Calu3 (cell line): ENCODE measurements around the gene TCHH. TPM values are rescaled to one million over a fixed set of nuclear protein-coding genes. Genes with fewer than 3 reads are reported as not detected.

ENCODE experiments used
- BruUV-seq: library from RNA; stranded (reverse); fragments of 400-500 nt; replicated peaks from 2 replicates; lab custom pipeline; 2021; lab: Mats Ljungman, UMichigan
- CTCF ChIA-PET: fragments of 300-600 bp; sonication (Branson Sonifier 250); formaldehyde crosslinking; loops from one replicate; lab custom pipeline; 2022; ENCODE audit warnings: antibody characterized with exemption; lab: Charles Lee
- DNase-seq: peaks from one replicate; pipeline ENCODE4 v3.0.0; 2022
- H3K27ac Mint-ChIP-seq: one replicate; pipeline ENCODE4 v1.8.0; 2022; ENCODE audit warnings: mixed read lengths; ENCODE audit not compliant: unreplicated experiment
- H3K27me3 Mint-ChIP-seq: one replicate; pipeline ENCODE4 v1.8.0; 2022; ENCODE audit warnings: mixed read lengths; ENCODE audit not compliant: unreplicated experiment
- H3K36me3 Mint-ChIP-seq: one replicate; pipeline ENCODE4 v1.8.0; 2022; ENCODE audit warnings: mild to moderate bottlenecking, moderate library complexity, mixed read lengths; ENCODE audit not compliant: insufficient read depth, unreplicated experiment
- H3K4me1 Mint-ChIP-seq: one replicate; pipeline ENCODE4 v1.8.0; 2022; ENCODE audit warnings: mild to moderate bottlenecking, low read depth, mixed read lengths; ENCODE audit not compliant: unreplicated experiment
- H3K4me3 Mint-ChIP-seq: one replicate; pipeline ENCODE4 v1.8.0; 2022; ENCODE audit warnings: mild to moderate bottlenecking, low read depth, moderate library complexity, mixed read lengths; ENCODE audit not compliant: unreplicated experiment
- H3K9me3 Mint-ChIP-seq: one replicate; pipeline ENCODE4 v1.8.0; 2022; ENCODE audit warnings: low read depth, mixed read lengths; ENCODE audit not compliant: unreplicated experiment
- intact Hi-C: fragments of 100-400 bp; cut with micrococcal nuclease; formaldehyde crosslinking; loops from one replicate; pipeline ENCODE4 v1.10.0; 2022; ENCODE audit not compliant: unreplicated experiment
- total RNA-seq: library from RNA; stranded (reverse); gene quantifications from 2 replicates; pipeline ENCODE4 v1.2.3, GENCODE V29; 2022
- TF ChIP-seq, protein P1 (sequence below): fragments of 200-600 bp; IDR thresholded peaks from one replicate; pipeline ENCODE4 v1.8.0; 2022; ENCODE audit warnings: antibody characterized with exemption; ENCODE audit not compliant: unreplicated experiment

The TCHH gene
- total RNA-seq, 1 experiment from 2014 or later = 0.07 TPM

DNA sequence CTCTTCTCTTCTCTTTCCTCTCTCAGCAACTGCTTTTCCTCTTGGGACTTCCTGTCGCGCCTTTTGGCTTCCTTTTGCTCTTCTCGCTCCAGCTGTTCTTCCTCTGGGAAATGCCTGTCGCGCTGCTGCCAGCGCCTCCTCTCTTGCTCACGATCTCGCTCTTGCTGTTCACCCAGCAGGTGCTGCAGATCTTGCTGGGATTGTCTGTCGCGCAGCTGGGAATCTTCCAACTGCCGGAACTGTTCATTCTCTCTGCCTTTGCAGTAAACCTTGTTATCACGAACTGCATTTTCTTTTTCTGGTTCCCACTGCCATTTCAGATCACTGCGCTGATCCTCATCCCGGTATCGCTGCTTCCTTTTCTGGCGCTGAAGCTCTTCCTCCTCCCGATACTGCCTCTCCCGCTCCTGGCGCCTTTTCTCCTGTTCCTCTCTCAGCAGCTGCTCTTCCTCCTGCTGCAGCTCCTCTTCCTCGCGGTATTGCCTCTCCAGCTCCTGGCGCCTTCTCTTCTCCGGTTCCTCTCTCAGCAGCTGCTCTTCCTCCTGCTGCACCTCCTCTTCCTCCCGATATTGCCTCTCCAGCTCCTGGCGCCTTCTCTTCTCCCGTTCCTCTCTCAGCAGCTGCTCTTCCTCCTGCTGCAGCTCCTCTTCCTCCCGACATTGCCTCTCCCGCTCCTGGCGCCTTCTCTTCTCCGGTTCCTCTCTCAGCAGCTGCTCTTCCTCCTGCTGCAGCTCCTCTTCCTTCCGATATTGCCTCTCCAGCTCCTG lies 5.8 kb downstream of the TCHH start:
- intact Hi-C loops = no loop called here
- Mint-ChIP-seq H3K36me3 (no peaks in the 10 kb centered on the region), H3K9me3 (no peaks in the 10 kb centered on the region), H3K27me3 (peaks cover 12% of the 10 kb centered on the region), H3K4me3 (no peak overlapping the region), H3K4me1 (peaks cover 13% of the 10 kb centered on the region), H3K27ac (no peak overlapping the region)
- CTCF ChIA-PET = interaction anchor here (0.9 to 1.5 kb wide), 5 partner anchors 33 to 447 kb away, joined by 3 to 6 read pairs (median 4); no protein-coding TSS in a partner anchor
- TF ChIP-seq, protein P1, sequence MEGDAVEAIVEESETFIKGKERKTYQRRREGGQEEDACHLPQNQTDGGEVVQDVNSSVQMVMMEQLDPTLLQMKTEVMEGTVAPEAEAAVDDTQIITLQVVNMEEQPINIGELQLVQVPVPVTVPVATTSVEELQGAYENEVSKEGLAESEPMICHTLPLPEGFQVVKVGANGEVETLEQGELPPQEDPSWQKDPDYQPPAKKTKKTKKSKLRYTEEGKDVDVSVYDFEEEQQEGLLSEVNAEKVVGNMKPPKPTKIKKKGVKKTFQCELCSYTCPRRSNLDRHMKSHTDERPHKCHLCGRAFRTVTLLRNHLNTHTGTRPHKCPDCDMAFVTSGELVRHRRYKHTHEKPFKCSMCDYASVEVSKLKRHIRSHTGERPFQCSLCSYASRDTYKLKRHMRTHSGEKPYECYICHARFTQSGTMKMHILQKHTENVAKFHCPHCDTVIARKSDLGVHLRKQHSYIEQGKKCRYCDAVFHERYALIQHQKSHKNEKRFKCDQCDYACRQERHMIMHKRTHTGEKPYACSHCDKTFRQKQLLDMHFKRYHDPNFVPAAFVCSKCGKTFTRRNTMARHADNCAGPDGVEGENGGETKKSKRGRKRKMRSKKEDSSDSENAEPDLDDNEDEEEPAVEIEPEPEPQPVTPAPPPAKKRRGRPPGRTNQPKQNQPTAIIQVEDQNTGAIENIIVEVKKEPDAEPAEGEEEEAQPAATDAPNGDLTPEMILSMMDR = no peak
- BruUV-seq = no TSS peak
- DNase-seq = no peak

DNA sequence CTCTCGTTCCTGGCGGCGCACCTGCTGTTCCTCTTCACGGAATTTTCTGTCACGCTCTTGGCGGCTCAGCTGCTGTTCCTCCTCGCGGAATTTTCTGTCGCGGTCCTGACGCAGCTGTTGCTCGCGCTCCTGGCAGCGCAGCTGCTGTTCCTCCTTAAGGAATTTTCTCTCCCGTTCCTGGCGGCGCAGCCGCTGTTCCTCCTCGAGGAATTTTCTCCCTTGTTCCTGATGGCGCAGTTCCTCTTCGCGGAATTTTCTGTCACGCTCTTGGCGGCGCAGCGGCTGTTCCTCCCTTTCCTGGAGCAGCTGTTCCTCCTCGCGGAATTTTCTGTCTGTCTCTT lies 6.4 kb downstream of the TCHH start:
- no peak for DNase-seq
- CTCF ChIA-PET = no interaction called here
- peaks cover 13% of the 10 kb centered on the region for H3K4me1 Mint-ChIP-seq
- H3K27ac Mint-ChIP-seq = no peak overlapping the region
- H3K4me3 Mint-ChIP-seq = no peak overlapping the region
- no peaks in the 10 kb centered on the region for H3K36me3 Mint-ChIP-seq
- H3K27me3 Mint-ChIP-seq = peaks cover 14% of the 10 kb centered on the region
- TF ChIP-seq, protein P1 = no peak
- H3K9me3 Mint-ChIP-seq = no peaks in the 10 kb centered on the region
- BruUV-seq = no TSS peak
- intact Hi-C loops = no loop called here

DNA sequence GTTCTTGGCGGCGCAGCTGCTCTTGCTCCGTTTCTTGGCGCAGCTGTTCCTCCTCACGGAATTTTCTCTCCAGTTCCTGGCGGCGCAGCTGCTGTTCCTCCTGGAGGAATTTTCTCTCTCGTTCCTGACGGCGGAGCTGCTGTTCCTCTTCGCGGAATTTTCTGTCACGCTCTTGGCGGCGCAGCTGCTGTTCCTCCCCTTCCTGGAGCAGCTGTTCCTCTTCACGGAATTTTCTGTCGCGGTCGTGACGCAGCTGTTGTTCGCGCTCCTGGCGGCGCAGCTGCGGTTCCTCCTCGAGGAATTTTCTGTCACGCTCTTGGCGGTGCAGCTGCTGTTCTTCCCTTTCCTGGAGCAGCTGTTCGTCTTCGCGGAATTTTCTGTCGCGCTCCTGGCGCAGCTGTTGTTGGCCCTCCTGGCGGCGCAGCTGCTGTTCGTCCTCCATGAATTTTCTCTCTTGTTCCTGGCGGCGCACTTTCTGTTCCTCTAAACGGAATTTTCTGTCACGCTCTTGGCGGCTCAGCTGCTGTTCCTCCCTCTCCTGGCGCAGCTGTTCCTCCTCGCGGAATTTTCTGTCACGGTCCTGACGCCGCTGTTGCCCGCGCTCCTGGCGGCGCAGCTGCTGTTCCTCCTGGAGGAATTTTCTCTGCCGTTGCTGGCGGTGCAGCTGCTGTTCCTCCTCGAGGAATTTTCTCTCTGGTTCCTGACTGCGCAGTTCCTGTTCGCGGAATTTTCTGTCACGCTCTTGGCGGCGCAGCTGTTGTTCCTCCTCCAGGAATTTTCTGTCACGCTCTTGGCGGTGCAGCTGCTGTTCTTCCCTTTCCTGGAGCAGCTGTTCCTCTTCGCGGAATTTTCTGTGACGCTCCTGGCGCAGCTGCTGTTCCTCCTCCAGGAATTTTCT lies 7.0 kb downstream of the TCHH start:
- H3K36me3 Mint-ChIP-seq = no peaks in the 10 kb centered on the region
- intact Hi-C loops = no loop called here
- no peak for DNase-seq
- no peaks in the 10 kb centered on the region for H3K9me3 Mint-ChIP-seq
- TF ChIP-seq, protein P1 = no peak
- peak overlapping the region; percentile 15 for H3K4me3 Mint-ChIP-seq
- peaks cover 20% of the 10 kb centered on the region for H3K27me3 Mint-ChIP-seq
- no peak overlapping the region for H3K27ac Mint-ChIP-seq
- peaks cover 13% of the 10 kb centered on the region for H3K4me1 Mint-ChIP-seq
- BruUV-seq = no TSS peak
- CTCF ChIA-PET = no interaction called here

DNA sequence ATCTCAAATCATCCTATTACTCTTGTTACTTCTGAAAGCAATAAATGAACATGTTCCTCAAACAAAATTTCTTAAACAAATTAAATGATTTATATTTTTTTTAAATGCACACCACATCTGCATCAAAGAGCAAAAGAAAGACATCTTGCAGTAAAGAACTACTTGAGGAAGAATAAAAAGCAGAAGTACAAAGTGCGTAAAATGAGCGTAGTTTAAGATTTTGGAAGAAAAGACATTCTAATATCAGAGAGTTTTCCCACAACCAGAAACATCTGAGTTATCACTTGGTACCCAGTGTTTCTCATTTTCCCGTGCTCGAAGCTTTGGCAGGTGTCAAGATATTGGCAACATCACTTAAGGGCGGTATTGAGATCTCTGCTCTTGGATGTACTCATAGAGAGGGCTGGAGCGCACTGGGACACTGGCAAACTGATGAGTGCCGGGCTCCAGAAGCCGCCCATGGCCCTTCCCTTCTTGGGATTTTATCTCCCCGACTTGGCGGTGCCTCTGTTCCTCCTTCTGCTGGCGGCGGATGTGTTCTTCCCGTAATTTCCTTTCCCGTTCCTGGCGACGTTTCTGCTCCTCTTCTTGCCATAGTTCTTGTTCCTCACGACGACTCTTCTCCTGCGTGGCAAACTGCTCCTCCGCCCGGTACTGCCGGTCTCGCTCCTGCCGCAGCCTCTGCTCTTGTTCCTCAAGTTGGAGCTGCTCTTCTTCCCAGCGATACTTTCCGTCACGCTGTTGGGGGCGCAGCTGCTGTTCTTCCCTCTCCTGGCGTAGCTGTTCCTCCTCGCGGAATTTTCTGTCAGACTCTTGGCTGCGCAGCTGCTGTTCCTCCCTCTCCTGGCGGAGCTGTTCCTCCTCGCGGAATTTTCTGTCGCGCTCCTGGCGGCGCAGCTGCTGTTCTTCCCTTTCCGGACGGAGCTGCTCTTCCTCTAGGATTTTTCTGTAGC lies 7.9 kb downstream of the TCHH start:
- TF ChIP-seq, protein P1 = no peak
- no peak overlapping the region for H3K27ac Mint-ChIP-seq
- H3K4me1 Mint-ChIP-seq = peaks cover 13% of the 10 kb centered on the region
- H3K27me3 Mint-ChIP-seq = peaks cover 29% of the 10 kb centered on the region
- no peak overlapping the region for H3K4me3 Mint-ChIP-seq
- no TSS peak for BruUV-seq
- DNase-seq = no peak
- CTCF ChIA-PET = no interaction called here
- H3K36me3 Mint-ChIP-seq = no peaks in the 10 kb centered on the region
- intact Hi-C loops = no loop called here
- H3K9me3 Mint-ChIP-seq = no peaks in the 10 kb centered on the region
